NCI-H510A (cell line): Measurements from ENCODE around the gene ADARB1.

Experiments used
- DNase-seq: peaks from one replicate; lab custom pipeline; 2025; lab: John Stamatoyannopoulos, UW

ADARB1 gene

DNA sequence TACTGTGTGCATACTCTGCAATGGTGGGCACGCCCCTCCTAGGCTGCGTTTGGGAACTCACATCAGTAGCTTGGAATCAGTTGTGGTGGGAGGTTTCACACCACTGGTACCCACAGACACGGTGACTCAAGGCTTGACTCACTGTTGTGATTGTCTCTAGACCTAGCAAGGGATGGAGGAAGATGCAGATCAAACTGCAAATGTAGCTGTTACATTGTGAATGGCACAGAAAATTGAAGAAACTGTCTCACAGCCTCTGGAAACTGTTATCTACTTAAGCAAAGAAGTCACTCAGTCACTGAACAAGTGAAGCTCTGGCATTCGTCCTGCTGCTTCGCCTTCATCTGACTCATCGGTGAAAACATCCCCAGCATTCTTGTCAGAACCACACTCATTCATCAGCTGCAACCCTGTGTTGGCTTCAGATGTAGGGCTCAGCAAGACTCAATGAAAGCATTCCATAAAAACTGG is 153.8 kb downstream of the ADARB1 start:
- DNase-seq = no peak

DNA sequence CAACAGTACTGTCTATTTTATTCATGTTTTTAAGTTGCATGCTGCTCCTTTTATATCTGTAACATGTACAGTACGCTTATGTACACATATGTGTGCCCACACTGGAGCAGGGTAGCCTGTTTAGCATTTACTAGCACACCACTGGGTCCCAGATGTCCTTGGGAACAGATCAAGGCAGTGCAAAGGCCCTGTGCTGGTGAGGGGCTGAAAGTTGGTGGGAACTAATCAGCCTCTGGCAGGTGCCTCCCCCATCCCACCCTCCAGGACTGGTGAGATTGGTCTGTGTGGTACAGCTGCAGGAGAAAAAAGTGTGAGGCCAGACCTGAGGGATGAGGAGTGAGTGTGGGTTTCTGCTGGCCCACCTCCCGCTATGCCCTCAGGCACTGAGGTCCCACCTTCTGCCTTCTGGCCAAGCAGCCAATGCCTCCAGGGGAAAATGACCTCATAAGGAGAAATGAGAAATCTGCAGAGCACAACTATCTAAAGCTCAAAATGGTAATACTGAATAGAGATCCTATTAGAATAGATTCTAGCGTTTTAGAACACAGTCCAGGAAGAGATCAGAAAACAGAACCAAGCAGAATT is 154.4 kb downstream of the ADARB1 start:
- DNase-seq = no peak

DNA sequence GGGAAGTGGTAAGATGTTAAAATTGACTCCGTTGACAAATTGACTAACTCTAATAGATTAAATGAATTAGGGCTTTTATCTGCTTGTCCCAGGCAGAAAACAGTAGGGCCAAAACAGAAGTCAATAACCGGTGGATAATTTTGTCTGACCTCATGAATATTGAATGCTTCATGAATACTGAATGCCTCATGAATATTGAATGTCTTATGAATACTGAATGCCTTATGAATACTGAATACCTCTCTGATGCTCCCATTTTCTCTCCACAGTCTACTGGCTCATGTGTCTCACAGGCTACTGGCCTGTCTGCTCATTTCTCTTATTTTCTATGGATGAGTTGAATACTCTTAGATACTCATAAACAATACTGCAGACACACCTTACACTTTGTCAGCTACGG is 157.3 kb downstream of the ADARB1 start:
- no peak for DNase-seq

DNA sequence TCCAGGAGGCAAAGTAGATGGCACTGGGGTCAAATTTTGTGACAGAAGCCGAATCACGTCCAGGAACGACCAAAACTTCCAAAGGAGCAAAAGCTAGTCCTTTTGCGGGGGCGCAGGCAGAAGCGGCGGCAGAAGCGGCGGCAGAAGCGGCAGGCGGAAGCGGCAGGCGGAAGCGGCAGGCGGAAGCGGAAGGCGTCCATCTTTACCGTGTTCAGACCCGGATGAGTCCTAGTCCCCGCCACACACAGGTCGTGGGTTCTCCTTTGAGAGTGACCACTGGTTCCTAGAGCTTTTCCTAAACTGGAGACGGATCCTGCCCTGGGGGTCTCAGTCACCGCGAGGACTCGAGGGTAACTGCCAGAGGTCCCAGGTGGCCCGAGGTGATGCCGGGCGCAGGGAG is 159.7 kb downstream of the ADARB1 start:
- DNase-seq = no peak

DNA sequence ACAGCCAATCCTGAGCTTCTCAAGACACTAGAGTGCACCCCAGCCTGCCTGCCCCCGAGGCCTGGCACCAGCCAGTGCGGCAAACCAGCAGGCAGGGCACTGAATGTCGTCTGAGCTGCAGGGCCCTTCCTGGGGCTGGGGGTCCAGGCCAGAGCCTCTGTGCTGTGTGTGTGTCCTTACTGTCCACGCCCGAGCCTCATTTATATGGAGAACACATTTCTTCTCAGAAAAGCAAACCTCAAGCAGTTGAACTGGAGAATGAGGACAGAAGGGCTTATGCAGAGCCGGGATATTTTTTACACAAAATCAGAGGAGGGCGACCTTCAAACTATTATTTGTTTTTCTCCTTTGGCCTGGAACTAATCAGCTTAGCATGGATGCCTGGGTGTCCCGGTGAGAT is 160.6 kb downstream of the ADARB1 start:
- no peak for DNase-seq

DNA sequence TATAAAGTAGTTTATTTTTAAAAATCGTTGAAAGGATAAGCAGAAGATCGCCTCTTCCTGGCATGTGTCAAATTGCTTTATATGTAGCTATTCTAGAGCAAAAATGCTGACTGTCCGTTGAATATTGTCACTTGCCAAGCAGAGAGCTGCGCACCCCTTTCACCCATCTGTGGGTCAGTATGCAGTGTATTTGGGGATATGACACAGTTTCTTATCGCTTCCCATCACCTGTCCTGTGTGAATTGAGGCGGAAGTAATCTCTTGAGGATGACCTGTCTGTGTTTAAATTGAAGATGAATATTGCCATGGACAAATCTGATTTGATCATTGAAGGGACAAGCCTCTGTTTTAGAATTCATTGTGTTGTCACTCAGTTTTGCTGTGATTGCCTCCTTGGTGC is 161.1 kb downstream of the ADARB1 start:
- no peak for DNase-seq

DNA sequence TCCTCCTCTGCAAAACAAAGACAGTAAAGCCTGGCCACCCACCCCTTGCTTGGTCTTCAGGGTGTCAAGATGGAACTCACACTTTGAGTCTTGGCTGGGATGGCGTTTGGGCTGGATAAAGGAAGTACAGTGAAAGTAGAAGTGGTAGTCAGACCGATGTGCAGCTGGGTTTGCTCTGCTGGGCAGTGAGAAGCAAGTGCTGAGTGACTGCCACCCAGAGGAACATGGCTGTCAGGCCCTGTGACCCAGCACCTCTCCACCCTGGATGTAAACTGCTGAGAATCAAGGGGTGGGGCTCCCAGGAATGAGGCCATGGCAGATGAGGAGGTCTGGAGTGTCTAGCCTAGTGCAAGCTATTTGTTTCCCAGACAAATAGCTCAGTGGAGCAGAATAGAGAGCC is 162.1 kb downstream of the ADARB1 start:
- no peak for DNase-seq

DNA sequence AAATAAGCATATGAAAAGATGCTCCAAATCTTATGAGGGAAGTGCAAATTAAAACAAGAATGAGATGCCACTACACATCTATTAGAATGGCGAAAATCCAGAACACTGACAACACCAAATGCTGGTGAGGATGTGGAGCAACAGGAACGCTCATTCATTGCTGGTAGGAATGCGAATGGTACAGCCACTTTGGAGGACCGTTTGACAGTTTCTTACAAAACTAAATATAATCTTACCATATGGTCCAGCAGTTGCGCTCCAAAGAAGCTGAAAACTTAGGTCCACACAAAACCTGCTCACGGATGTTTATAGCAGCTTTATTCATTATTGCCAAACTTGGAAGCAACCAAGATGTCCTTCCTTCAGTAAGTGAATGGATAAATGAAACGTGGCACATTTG is 163.0 kb downstream of the ADARB1 start:
- no peak for DNase-seq

DNA sequence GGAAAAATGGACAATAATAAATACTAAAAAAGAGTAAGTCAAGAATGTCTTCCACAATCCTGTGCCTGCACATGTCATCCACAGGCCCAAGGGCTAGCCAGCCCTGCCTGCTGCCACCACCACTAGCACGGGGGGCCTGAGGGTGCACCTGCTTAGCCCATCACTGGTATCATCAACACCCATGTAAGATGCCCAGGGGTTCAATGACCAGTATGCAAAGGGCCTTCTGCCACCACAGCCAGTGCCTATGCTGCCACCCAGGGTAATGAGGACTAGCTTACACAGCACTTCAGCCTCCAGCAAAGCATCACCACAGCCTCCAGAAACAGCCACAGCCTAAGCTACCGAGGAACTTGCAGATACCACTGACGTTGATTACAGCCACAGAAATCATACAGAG is 167.0 kb downstream of the ADARB1 start:
- no peak for DNase-seq

DNA sequence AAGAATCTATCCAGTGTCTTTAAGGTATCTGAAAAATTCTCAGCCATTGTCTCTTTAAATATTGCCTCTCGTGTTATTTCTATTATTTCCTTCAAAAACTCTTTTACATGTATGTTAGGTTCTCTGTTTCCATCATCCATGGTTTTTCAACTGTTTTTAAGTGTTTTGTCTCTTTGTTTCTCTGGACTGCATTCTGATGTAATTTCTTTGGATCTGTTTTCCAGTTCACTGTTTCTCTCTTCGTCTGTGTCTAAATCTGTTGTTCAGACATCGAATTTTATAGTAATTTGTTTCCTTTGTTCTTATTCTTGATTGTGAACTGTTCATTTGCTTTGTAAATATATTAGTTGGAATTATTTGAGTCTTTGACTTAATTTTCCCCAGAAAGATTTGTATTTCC is 169.2 kb downstream of the ADARB1 start:
- DNase-seq = no peak

DNA sequence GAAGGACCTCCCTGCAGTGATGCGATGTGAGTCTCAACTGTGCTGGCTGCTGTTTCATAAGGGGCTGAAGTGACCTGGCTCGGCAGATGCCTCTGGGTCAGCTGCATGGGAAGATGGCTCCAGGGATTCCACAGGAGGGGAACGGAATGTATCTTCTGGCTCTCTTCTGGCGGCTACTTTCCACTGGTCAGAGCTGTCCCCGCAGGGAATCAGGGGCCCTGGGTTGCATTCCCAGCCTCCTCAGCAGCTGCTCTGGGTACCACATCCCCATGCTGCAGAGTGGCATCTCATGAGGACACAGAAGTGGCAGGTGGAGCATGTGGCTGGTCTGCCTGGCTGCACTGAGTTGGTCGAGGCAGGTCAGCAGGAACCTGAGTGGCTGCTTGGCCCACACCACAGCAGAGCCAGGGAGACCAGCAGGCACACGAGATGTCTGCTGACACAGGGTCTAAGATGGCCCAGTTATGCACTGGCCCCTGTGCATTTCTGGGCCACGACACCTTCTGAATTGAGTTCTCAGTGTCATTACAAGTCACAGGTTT is 170.5 kb downstream of the ADARB1 start:
- no peak for DNase-seq

DNA sequence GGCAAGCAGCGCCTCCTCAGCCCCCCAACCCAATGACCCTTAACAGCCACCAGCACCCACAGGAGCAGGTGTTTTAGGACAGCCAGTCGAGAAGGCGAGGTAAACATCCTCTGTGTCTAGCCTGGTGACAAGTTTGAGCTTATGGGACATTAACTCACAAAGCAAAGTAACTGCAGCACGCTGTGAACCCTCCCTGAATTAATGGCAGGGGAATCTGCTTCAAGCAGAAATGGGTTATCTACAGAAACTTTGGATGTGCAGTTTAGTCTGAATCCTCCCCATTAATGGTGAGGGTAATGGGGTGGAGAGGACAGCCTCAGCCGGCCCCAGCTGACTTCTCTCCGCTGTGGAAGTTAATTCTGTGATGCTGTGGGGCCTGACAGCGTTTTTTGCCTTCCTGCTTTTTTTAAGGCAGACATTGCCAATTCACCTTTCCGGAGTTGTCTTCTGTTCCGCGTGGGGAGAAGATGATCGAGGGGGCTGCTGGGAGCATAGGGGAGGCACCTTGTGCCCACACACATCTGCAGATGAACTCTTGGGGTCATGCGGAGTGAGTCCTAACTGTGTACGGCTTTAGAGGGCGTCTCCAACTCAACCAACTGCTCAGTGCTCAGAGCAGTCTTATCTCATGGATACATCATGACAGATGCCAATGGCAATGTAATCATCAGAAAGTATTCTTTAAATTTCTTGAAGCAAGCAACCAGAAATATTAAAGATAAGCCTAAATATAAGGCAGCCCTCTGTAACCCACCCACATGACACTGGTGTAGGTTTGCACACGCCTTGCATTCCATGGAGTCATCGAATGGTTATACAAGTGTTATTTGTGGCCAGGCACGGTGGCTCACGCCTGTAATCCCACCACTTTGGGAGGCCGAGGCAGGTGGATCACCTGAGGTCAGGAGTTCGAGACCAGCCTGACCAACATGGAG is 172.3 kb downstream of the ADARB1 start:
- DNase-seq = no peak

DNA sequence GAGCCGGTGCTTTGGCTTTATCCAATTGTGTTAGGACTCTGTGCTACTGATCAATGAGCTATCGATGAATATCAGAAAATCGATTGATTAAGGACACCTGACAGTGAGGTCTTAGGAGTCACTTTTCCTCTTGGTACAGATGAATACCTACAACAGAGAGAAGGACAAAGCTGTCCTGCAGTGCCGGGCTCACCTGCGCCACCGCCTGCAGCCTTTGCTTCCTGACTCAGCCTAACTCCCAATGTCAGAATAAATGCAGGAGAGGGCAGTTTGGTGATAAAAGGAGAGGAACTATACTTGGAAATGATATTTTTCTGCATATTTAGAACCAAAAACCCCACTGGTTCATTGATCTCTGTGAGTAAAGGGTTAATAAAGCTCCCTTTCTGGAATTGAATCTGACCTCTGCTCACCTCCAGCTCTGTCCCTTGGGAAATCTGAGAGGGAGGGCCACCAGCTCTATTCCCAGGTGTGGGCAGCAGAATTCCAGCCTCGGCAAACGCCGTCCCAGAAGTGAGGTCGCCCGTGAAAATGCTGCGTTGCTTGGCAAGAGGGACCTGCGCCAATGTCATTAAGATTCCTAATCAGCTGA is 174.0 kb downstream of the ADARB1 start:
- DNase-seq = no peak

DNA sequence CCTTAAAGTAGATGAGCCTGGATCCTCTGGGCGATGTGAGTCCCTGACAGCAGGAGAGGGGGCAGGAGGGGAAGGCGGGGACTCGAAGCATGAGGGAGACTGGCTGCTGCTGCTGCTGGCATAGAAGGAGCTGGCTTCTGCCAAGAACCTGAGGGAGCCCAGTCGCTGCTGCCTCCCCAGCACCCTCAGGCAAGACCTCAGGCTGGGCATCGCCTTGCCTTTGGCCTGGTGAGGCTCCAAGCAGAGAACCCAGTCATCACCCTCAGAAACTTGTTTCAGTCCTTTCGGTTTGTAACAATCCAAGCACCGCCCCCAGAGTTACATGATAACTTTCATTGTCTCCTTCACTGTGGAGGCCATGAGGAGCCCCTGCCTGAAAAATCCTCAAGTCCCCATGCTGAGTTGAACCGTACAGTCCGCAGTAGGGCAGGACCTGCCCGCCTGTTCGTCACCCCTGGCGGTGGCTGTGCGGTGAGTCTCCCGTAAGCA is 174.6 kb downstream of the ADARB1 start:
- no peak for DNase-seq

DNA sequence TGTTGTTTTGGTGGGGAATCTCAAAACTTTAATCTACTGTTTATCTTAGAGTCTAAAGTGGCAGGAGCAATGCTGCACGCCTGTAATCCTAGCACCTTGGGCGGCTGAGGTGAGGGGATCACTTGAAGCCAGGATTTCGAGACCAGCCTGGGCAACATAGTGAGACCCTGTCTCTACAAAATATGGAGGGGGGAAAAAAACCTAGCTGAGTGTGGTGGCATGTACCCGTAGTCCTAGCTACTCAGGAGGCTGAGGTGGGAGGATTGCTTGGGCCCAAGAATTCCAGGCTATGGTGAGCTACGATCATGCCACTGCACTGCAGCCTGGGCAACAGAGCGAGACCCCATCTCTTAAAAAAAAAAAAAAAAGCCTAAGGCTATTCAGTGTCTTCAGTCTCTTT is 175.2 kb downstream of the ADARB1 start:
- DNase-seq = no peak

DNA sequence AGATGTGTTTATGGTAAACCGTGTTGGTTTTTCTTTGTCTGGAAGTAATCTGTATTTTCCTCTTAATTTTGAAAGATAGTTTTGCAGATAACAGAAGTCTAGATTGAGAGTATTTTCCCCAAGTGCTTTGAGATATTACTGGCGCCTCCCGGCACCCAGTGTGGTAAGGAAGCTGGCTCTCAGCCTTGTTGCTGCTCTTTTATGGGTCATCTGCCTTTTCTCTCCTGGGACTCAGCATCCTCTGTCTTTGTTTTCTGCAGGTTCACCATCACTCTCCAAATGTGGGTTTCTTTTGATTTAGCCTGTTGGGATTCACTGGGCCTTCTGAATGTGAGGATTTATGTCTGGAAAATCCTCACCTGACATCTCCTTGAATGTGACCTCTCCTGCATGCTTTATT is 175.9 kb downstream of the ADARB1 start:
- DNase-seq = no peak

DNA sequence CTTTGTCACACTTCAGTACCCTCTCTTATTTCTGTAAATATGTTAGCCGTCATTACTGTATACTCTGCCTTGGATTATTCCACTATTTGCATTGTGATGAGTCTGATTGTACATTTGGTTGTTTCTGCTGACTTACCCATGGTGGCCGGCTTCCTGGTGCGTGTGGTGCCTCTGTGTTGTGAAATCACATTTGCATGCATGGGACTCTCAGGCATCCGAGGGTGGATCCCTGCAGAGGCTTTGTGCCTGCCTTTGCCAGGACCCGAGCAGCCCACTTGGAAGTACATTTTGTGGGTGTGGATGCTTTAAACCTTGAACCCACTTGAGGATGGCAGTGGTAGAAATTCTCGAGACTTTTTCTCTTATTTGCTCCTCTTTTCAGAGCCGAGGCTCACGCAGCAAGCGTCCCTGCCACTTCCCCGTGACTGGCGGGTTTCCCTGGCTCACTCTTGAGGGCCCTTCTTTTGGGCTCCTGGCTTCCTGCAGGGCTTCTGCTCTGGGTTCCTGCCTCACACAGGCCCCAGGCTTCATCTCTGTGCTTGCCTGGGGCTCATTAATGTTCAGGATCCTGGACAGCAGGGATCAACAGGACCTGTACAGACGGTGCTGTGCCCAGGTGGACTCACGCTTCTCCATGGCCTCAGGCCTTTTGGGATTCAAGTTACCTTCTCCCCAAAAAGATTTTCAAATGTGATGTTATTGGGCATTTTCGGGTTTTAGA is 176.7 kb downstream of the ADARB1 start:
- no peak for DNase-seq

DNA sequence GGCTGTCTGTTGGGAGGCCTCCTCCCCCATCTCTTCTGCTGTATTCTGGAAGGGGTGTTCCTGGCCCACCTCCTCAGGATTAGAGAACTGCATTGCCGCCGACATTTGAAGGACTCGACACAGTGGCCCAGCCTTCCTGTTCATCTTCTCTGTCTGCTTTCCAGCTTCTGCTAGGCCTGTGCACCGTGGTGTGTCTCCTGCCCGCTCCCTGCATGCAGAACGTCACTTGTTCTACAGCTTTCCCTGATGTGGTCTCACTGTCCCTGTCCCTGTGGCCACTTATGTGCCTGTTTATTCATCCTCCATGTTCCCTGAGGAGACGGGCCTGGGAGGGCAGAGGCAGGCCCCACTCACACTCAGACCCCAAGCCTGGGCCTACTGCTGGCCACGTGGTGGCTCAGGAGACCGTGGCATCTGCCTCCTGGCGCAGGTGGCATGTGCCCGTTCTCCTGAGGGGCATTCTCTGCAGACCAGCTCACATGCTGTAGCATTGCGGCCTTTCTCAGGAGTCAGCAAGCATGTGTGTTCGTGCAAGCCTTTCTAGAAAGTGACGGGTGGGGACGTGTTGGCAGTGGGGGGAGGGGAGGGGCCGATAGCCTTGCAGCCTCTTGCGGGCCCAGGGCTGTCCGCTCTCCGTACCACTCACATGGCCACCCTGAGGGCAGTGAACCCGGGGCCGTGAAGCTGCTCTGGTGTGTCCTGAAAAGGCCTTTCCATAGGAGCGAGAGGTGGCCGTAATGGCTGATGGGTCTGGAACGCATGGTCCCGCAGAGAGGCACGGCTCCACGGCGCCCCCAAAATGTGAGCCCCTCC is 177.5 kb downstream of the ADARB1 start:
- no peak for DNase-seq

DNA sequence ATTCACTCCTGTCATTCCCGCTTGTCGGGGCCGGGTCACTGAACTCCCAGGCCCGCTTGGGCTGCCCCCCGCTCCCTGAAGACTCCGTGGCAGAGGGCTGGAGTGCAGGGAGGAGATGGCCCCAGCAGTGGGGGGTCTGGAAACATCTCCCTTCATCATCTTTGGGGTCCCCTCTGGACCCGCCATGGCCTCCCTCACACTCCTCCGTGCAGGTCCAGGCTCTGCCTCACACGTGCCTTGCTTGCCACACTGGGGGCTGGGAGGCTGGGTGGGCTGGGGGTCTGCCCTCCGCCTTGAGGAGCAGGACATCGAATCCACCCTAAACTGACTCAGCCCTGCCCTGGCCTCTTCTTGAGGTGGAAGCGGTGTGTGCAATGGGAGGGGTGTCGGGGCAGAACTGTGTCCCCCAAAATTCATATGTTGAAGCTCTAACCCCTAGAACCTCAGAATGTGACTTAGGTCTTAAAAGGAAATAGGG is 178.1 kb downstream of the ADARB1 start:
- DNase-seq = no peak

DNA sequence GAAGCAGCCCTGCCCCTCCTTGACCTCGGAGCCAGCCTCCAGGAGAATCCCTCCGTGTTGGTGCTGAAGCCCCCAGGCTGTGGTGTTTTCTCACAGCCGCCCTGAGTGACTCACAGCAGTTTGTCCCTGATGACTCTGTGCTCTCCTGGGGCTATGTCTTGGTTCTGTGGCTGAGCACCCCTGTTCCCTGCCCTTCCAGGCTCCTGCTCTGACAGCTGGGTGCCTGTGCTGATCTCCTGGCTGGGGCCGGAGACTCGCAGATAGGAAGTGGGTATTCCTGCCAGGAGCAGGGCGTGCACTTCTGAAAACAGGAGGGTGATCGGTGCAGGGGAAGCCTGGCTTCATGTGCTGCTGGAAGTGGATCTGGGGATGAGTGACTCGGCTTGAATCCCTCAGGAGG is 178.8 kb downstream of the ADARB1 start:
- DNase-seq = no peak
